A673 (cell line): ENCODE results near the gene RNF31. TPM values are rescaled to one million over a fixed set of nuclear protein-coding genes. Genes with fewer than 3 reads are reported as not detected.
A peak's percentile ranks its signal among the peaks of the same experiment; 100 is the strongest.

Source experiments
- BruUV-seq: library from RNA; stranded (reverse); fragments of 400-500 nt; replicated peaks from 2 replicates; lab custom pipeline; 2021; lab: Mats Ljungman, UMichigan
- CTCF ChIA-PET: fragments of 300-600 bp; sonication (Branson Sonifier 250); formaldehyde crosslinking; loops from one replicate; lab custom pipeline; 2022; ENCODE audit warnings: antibody characterized with exemption; lab: Charles Lee
- POLR2A ChIA-PET: fragments of 300-600 bp; sonication (Branson Sonifier 250); formaldehyde crosslinking; loops from one replicate; lab custom pipeline; 2022; ENCODE audit warnings: antibody characterized with exemption; ENCODE audit not compliant: low non-redundant PET; lab: Charles Lee
- DNase-seq: peaks from one replicate; pipeline ENCODE4 v3.0.0-alpha.2; 2015; ENCODE audit warnings: low spot score
- H3K27ac ChIP-seq: fragments of 200-600 bp; sonication (generic); 2 replicates; pipeline ENCODE4 v1.5.1; 2016; ENCODE audit warnings: mixed run types, low read depth, mild to moderate bottlenecking, mixed read lengths, antibody characterized with exemption, low read length; ENCODE audit not compliant: poor library complexity, severe bottlenecking
- H3K27me3 ChIP-seq: fragments of 200-600 bp; sonication (generic); replicated peaks from 2 replicates; pipeline ENCODE4 v1.6.1; 2017; ENCODE audit warnings: mixed run types, low read depth, mild to moderate bottlenecking, mixed read lengths, antibody characterized with exemption, low read length; ENCODE audit not compliant: insufficient read depth, poor library complexity
- H3K36me3 ChIP-seq: fragments of 200-600 bp; sonication (generic); 2 replicates; pipeline ENCODE4 v1.6.1; 2016; ENCODE audit warnings: mixed run types, mild to moderate bottlenecking, mixed read lengths, antibody characterized with exemption, low read length; ENCODE audit not compliant: insufficient read depth, poor library complexity, severe bottlenecking
- H3K4me1 ChIP-seq: fragments of 200-600 bp; sonication (generic); 2 replicates; pipeline ENCODE4 v1.6.1; 2017; ENCODE audit warnings: mixed run types, mild to moderate bottlenecking, mixed read lengths, antibody characterized with exemption, low read length; ENCODE audit not compliant: insufficient read depth, poor library complexity, severe bottlenecking
- H3K4me3 ChIP-seq: fragments of 200-600 bp; sonication (generic); 2 replicates; pipeline ENCODE4 v1.5.1; 2016; ENCODE audit warnings: low read depth, mixed run types, mild to moderate bottlenecking, mixed read lengths, low read length; ENCODE audit not compliant: poor library complexity, severe bottlenecking
- H3K9me3 ChIP-seq: fragments of 200-600 bp; sonication (generic); 2 replicates; pipeline ENCODE4 v1.6.1; 2016; ENCODE audit warnings: mixed run types, low read depth, mild to moderate bottlenecking, mixed read lengths, antibody characterized with exemption, low read length; ENCODE audit not compliant: poor library complexity, severe bottlenecking
- CTCF ChIP-seq: fragments of 300-800, 200-600 bp; sonication (generic); conservative IDR thresholded peaks from 2 replicates; pipeline ENCODE4 v1.5.1; 2017; ENCODE audit warnings: low read depth, mild to moderate bottlenecking, antibody characterized with exemption, low read length, moderate library complexity, mixed read lengths
- EZH2 ChIP-seq: fragments of 200-600 bp; sonication (generic); IDR thresholded peaks from 2 replicates; pipeline ENCODE4 v1.6.1; 2017; ENCODE audit warnings: borderline replicate concordance, low read depth, mild to moderate bottlenecking, mixed read lengths, antibody characterized with exemption, low read length; ENCODE audit not compliant: poor library complexity, severe bottlenecking
- intact Hi-C: fragments of 100-400 bp; cut with micrococcal nuclease; formaldehyde crosslinking; loops from one replicate; pipeline ENCODE4 v1.10.0; 2022; ENCODE audit not compliant: unreplicated experiment
- total RNA-seq: library from RNA; stranded (reverse); gene quantifications from 2 replicates; pipeline ENCODE4 v1.2.3, GENCODE V29; 2021

Gene RNF31
- total RNA-seq, 1 experiment from 2014 or later = 62.1 TPM

DNA sequence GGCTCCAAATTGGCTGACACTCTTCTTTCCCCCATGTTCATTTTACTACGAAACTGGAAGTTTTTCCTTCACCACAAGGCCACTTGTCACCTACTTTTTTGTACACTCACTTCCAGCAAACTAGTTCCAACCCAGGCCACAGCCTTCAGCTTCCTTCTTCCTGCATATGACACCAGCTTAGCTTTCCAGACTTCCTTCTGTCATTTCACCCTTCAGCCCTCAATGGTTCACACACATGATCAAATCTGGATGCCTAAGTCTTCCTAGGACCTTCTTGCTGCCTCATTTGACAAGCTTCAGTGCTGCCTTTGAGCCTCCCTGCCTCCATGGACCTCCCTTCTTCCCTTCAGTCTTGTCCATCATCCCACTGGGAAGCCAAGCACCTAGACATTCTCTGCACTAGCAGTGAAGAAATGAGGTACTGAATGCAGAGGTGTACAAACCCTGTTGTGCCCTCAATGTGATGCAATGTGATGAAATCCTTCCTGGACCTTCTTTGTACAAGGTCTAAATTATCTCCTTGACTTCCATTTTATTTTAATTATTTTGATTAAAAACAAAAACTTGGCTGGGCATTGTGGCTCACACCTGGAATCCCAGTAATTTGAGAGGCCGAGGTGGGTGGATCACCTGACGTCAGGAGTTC lies 20.3 kb downstream of the RNF31 start:
- intact Hi-C loops = no loop called here
- TF ChIP-seq CTCF (no peak), EZH2 (no peak)
- Histone ChIP-seq H3K9me3 (no peaks in the 10 kb centered on the region), H3K4me3 (no peak overlapping the region), H3K27ac (peak overlapping the region; percentile 37), H3K27me3 (no peaks in the 10 kb centered on the region), H3K36me3 (peaks cover 11% of the 10 kb centered on the region), H3K4me1 (no peaks in the 10 kb centered on the region)
- ChIA-PET POLR2A (no interaction called here), CTCF (no interaction called here)
- BruUV-seq = no TSS peak
- no peak for DNase-seq

- intact Hi-C loops = no loop called here
- CTCF ChIA-PET = no interaction called here
- no peak within 1 kb of the TSS for H3K27ac ChIP-seq
Measured at GRCh38 chr14:24171422-24172260, 24.3 kb downstream of the RNF31 start, which contains the start of gene REC8. Gene REC8, plus strand, starts transcription at chr14:24172080. Its CDS starts 473 bp downstream, at chr14:24172553.

More at GRCh38 chr14:24171422-24172260, 24.3 kb downstream of the RNF31 start, which contains the start of gene REC8:
- Histone ChIP-seq H3K4me1 (no peaks in the 10 kb centered on the region), H3K4me3 (no peak within 1 kb of the TSS), H3K27me3 (no peaks in the 10 kb centered on the region), H3K9me3 (no peaks in the 10 kb centered on the region), H3K36me3 (no peaks in the 10 kb centered on the region)
- DNase-seq = no peak
- BruUV-seq = no TSS peak
- POLR2A ChIA-PET = no interaction called here
- TF ChIP-seq EZH2 (no peak), CTCF (no peak)
